ENCODE measurements around the gene UGT1A7. TPM values are rescaled to one million over a fixed set of nuclear protein-coding genes. Genes with fewer than 3 reads are reported as not detected.

UGT1A7 gene
- total RNA-seq, 1 experiment from 2014 or later: not detected

- DNase-seq: no peak
Measured at GRCh38 chr2:233671290-233672161, 10.2 kb upstream of the UGT1A7 start, which contains the start of gene UGT1A9. UGT1A9 (plus strand) TSS chr2:233671898; CDS start chr2:233671935, 37 bp downstream.

GRCh38 chr2:233672886-233673285 is 8.8 kb upstream of the UGT1A7 start:
- Histone ChIP-seq H3K9me3 (replicated peaks) (no peaks in the 10 kb centered on the region), H3K4me3 (no peak overlapping the region), H3K36me3 (no peaks in the 10 kb centered on the region), H3K27ac (no peak overlapping the region), H3K4me1 (peaks cover 5% of the 10 kb centered on the region; the same call in 1 of the 2 replicates), H3K27me3 (no peaks in the 10 kb centered on the region)
- no peak for DNase-seq

More at GRCh38 chr2:233671290-233672161, 10.2 kb upstream of the UGT1A7 start, which contains the start of gene UGT1A9:
- Histone ChIP-seq H3K9me3 (replicated peaks) (0 out of 2 replicates have a peak, but pooled peaks cover 5% of the 10 kb centered on the region), H3K36me3 (no peaks in the 10 kb centered on the region), H3K4me3 (no peak within 1 kb of the TSS), H3K27ac (no peak within 1 kb of the TSS), H3K27me3 (no peaks in the 10 kb centered on the region), H3K4me1 (peaks cover 5% of the 10 kb centered on the region; the same call in 1 of the 2 replicates)

- Histone ChIP-seq H3K36me3 (no peaks in the 10 kb centered on the region), H3K4me1 (peaks cover 5% of the 10 kb centered on the region; the same call in 1 of the 2 replicates), H3K27ac (no peak overlapping the region), H3K27me3 (no peaks in the 10 kb centered on the region), H3K9me3 (replicated peaks) (no peaks in the 10 kb centered on the region), H3K4me3 (no peak overlapping the region)
- no peak for DNase-seq
Measured at GRCh38 chr2:233673896-233674295, 7.8 kb upstream of the UGT1A7 start.

DNA sequence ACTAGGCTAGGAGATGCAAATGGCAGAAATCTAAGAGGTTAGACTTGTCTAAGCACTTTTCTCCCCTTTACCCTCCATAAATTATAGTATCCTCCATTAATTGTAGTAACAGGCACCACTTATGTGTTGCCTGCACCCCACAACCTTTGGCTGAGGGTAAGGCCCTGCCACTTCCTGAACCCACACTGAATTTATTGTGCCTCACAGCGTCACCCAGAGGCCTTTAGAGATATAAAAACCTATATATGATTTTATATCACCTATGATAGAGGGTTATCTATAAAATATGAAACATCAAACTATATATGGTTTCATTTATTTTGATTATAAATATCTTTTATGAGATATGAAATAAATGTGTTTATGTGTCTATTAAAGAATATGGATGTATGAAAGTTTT is 7.4 kb upstream of the UGT1A7 start:
- H3K4me1 ChIP-seq: peaks cover 5% of the 10 kb centered on the region; the same call in 1 of the 2 replicates
- no peaks in the 10 kb centered on the region for H3K27me3 ChIP-seq
- no peak overlapping the region for H3K27ac ChIP-seq
- H3K9me3 ChIP-seq (replicated peaks): no peaks in the 10 kb centered on the region
- no peak overlapping the region for H3K4me3 ChIP-seq
- H3K36me3 ChIP-seq: no peaks in the 10 kb centered on the region
- DNase-seq: no peak

DNA sequence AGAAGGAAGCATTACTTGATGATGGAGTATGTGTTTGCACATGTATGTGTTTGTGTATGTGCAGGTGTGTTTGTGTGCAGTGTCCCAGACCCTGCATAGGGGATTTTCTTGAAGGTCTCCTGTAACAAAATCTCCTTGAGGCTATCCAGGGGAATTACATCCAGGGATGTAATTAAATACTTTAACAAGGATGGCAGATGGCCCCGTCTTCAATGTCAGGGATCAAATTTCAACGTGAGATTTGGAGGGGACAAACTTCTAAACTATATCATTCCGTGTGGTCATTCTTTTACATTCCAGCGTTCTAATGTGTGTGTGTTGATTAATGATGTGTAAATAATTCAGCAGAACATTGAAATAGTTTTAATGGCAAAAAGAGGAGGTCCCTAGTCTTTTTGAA is 6.7 kb upstream of the UGT1A7 start:
- Histone ChIP-seq H3K36me3 (no peaks in the 10 kb centered on the region), H3K27ac (no peak overlapping the region), H3K4me3 (no peak overlapping the region), H3K27me3 (no peaks in the 10 kb centered on the region), H3K4me1 (peaks cover 5% of the 10 kb centered on the region; the same call in 1 of the 2 replicates), H3K9me3 (replicated peaks) (no peaks in the 10 kb centered on the region)
- DNase-seq: peak; percentile 10 to 51

DNA sequence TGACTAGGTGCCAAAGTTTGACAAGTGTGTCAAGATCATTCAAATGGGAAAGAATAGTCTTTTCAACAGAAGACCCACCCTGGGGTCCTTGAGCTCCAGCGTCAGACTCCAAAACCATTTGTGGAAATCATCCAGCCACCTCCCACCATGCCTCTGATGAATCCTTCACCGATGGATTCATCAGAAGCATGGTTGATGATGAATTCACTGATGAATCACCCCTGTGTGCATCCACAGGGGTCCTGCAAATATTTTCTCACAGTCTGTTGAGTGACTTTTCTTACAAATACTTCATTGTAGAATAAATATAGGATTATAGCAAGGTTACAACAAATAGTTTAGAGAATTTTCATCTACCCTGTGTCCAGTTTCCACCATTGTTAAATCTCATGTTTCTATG is 5.7 kb upstream of the UGT1A7 start:
- Histone ChIP-seq H3K27ac (no peak overlapping the region), H3K36me3 (no peaks in the 10 kb centered on the region), H3K4me1 (peaks cover 5% of the 10 kb centered on the region; the same call in 1 of the 2 replicates), H3K27me3 (no peaks in the 10 kb centered on the region), H3K4me3 (no peak overlapping the region), H3K9me3 (replicated peaks) (no peaks in the 10 kb centered on the region)
- no peak for DNase-seq

GRCh38 chr2:233679196-233679595 is 2.5 kb upstream of the UGT1A7 start:
- H3K9me3 ChIP-seq (replicated peaks): no peaks in the 10 kb centered on the region
- no peak overlapping the region for H3K27ac ChIP-seq
- H3K27me3 ChIP-seq: no peaks in the 10 kb centered on the region

GRCh38 chr2:233680361-233681045 is 1.2 kb upstream of the UGT1A7 start:
- Histone ChIP-seq H3K27ac (no peak overlapping the region), H3K4me1 (peaks cover under 1% of the 10 kb centered on the region; the same call in 1 of the 2 replicates), H3K27me3 (no peaks in the 10 kb centered on the region), H3K4me3 (no peak overlapping the region), H3K36me3 (no peaks in the 10 kb centered on the region), H3K9me3 (replicated peaks) (no peaks in the 10 kb centered on the region)
- DNase-seq: no peak

More at GRCh38 chr2:233679196-233679595, 2.5 kb upstream of the UGT1A7 start:
- H3K4me1 ChIP-seq: peaks cover 5% of the 10 kb centered on the region; the same call in 1 of the 2 replicates
- no peak for DNase-seq
- no peaks in the 10 kb centered on the region for H3K36me3 ChIP-seq
- H3K4me3 ChIP-seq: no peak overlapping the region

DNA sequence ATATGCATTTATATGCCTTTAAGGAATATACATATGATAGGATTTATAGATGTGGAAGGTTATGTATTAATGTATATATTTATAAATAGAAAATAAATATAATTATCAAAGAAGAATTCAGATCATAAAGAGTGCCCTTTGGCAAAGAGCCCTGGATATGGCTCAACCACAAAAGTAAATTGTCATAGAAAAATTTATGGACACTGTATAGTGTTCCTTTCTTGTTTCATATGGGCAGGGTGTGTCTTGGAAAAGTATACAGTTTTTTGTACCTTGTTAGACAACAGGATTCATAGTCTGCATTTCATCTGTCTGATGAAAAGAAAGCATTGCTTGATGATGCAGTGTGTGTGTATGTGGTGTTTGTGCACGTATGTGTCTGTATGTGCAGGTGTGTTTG is 2.9 kb downstream of the UGT1A7 start:
- no peaks in the 10 kb centered on the region for H3K9me3 ChIP-seq (replicated peaks)
- H3K4me3 ChIP-seq: no peak overlapping the region
- no peak for DNase-seq
- H3K27ac ChIP-seq: no peak overlapping the region
- no peaks in the 10 kb centered on the region for H3K36me3 ChIP-seq
- no peaks in the 10 kb centered on the region for H3K4me1 ChIP-seq
- no peaks in the 10 kb centered on the region for H3K27me3 ChIP-seq

- Histone ChIP-seq H3K27ac (no peak overlapping the region), H3K36me3 (no peaks in the 10 kb centered on the region), H3K9me3 (replicated peaks) (no peaks in the 10 kb centered on the region), H3K4me1 (no peaks in the 10 kb centered on the region), H3K27me3 (no peaks in the 10 kb centered on the region), H3K4me3 (no peak overlapping the region)
- no peak for DNase-seq
Measured at GRCh38 chr2:233686928-233687327, 5.2 kb downstream of the UGT1A7 start.

- H3K4me3 ChIP-seq: no peak overlapping the region
Measured at GRCh38 chr2:233688341-233688740, 6.6 kb downstream of the UGT1A7 start.

DNA sequence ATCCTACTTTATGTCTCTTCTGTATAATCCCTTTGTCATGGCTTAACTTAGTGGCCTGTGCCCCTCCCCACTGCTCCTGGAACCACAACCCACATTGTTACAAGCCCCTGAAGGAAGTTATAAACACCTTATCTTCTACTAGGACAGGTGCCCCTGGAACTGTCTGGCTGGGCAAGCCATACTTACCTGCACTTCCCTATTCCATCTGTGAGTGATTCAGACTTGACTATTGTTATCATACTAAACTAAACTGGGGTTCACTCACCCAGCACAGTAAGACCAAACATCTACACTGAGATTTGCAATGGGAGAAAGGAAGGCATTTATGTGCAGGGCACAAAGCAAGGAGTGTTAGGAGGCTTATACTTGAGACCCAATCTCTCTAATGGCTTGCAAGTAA is 7.3 kb downstream of the UGT1A7 start:
- DNase-seq: no peak
- Histone ChIP-seq H3K4me3 (no peak overlapping the region), H3K27ac (no peak overlapping the region), H3K36me3 (no peaks in the 10 kb centered on the region), H3K9me3 (replicated peaks) (no peaks in the 10 kb centered on the region), H3K27me3 (no peaks in the 10 kb centered on the region), H3K4me1 (no peaks in the 10 kb centered on the region)

More at GRCh38 chr2:233688341-233688740, 6.6 kb downstream of the UGT1A7 start:
- no peaks in the 10 kb centered on the region for H3K9me3 ChIP-seq (replicated peaks)
- DNase-seq: no peak
- no peaks in the 10 kb centered on the region for H3K4me1 ChIP-seq
- no peaks in the 10 kb centered on the region for H3K36me3 ChIP-seq
- no peaks in the 10 kb centered on the region for H3K27me3 ChIP-seq
- H3K27ac ChIP-seq: no peak overlapping the region

DNA sequence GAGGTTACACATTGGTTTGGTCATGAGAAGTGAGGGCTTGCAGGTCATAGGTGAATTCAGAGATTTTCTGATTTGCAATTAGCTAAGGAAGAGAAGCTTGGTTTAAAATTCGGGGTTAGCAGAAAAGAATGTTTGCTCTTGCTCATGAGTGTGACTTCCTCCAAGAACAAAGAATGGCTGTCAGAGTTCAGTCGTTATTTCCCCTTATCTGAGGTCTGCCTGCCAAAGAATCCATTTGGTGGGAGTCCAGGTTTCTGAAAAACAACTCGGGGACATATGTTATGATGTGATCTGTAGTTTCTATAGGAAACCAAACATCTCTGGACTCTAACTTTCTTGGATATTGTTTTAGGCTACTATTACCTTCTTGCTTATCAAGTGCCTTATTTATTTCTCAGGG is 7.8 kb downstream of the UGT1A7 start:
- DNase-seq: no peak
- Histone ChIP-seq H3K27me3 (no peaks in the 10 kb centered on the region), H3K36me3 (no peaks in the 10 kb centered on the region), H3K9me3 (replicated peaks) (no peaks in the 10 kb centered on the region), H3K27ac (no peak overlapping the region), H3K4me1 (no peaks in the 10 kb centered on the region), H3K4me3 (no peak overlapping the region)

- Histone ChIP-seq H3K9me3 (replicated peaks) (no peaks in the 10 kb centered on the region; the same call in 1 of the 2 replicates), H3K27ac (no peak overlapping the region), H3K27me3 (no peaks in the 10 kb centered on the region), H3K4me1 (no peaks in the 10 kb centered on the region), H3K4me3 (no peak overlapping the region), H3K36me3 (no peaks in the 10 kb centered on the region)
- DNase-seq: no peak
Measured at GRCh38 chr2:233690444-233690843, 8.7 kb downstream of the UGT1A7 start.

Measured in SJCRH30 (cell line).